Cardiac fibroblast (primary cell): Measurements from ENCODE around the gene RTL10.
A peak's percentile ranks its signal among the peaks of the same experiment; 100 is the strongest.
"Not testable (repeated sequence)": the region's sequence is repeated elsewhere in the genome, so short reads cannot be mapped to it uniquely, and the experiment has no call there.

Experiments used
- DNase-seq, 2 donors: peaks; one replicate each; pipeline versions ENCODE4 v3.0.0 to v3.0.0-alpha.2; 2010; ENCODE audit warnings: low read depth in 2 of 2
- H3K4me3 ChIP-seq, 2 donors: replicated peaks in 1 of 2; 1 replicate in 1 of 2; 2 replicates in 1 of 2; pipeline ENCODE4 v1.5.1; 2011; ENCODE audit warnings: low read depth in 2 of 2, low read length in 2 of 2, mild to moderate bottlenecking in 2 of 2, moderate library complexity in 1 of 2
- TF ChIP-seq, protein P1 (sequence below): IDR thresholded peaks from one replicate; pipeline ENCODE4 v1.5.1; 2011; ENCODE audit warnings: low read depth, mild to moderate bottlenecking, low read length, inconsistent platforms

Gene RTL10

DNA sequence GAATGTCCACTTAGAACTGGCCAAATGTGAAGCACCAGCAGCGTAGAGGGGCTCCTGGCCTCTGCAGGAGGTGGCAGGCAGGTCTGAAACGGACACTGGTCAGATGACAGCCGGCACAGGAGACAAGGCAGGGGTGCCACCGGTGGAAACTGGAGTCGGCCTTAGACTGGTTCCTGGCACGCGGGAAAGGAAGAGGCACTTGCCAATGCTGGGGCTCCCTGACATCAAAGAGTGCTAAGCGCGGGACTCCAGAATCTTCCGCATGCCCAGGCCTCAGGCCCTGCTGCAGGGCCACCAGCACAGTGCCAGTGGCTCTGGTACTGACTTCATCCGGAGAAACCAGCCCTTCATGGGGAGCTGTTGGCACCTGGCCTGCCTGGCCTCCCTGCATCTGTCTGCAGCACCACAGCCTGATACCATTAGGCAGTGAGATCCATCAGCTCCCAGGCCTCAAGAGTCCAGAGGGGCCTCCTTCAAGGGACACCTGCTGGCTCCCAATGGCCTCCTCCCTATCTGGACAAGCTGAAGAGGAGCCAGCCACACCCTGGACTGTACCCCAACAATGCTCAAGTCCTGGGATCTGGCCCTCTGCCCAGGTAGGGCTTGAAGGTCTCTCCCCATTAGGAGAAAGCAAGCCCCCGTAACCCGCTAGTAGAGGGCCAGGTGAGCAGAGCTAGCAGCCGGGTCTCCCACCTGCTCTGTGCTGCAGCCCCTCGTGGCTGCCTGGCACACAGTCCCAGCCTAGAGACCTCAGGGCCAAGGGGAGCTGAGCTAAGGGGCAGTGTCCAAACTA lies 29.7 kb upstream of the RTL10 start:
- no peak overlapping the region for H3K4me3 ChIP-seq
- no peak for DNase-seq
- TF ChIP-seq, protein P1, sequence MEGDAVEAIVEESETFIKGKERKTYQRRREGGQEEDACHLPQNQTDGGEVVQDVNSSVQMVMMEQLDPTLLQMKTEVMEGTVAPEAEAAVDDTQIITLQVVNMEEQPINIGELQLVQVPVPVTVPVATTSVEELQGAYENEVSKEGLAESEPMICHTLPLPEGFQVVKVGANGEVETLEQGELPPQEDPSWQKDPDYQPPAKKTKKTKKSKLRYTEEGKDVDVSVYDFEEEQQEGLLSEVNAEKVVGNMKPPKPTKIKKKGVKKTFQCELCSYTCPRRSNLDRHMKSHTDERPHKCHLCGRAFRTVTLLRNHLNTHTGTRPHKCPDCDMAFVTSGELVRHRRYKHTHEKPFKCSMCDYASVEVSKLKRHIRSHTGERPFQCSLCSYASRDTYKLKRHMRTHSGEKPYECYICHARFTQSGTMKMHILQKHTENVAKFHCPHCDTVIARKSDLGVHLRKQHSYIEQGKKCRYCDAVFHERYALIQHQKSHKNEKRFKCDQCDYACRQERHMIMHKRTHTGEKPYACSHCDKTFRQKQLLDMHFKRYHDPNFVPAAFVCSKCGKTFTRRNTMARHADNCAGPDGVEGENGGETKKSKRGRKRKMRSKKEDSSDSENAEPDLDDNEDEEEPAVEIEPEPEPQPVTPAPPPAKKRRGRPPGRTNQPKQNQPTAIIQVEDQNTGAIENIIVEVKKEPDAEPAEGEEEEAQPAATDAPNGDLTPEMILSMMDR = no peak

DNA sequence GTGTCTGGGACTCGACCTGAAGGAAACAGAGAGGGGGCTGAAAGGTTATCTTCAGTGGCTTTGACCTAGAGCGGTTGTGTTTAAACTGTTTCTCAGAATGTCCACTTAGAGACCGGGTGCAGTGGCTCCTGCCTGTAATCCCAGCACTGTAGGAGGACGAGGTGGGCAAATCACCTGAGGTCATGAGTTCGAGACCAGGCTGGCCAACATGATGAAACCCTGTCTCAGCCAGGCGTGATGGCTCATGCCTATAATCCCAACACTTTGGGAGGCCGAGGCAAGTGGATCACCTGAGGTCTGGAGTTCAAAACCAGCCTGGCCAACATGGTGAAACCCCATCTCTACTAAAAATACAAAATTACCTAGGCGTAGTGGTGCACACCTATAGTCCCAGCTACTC lies 28.8 kb upstream of the RTL10 start:
- H3K4me3 ChIP-seq, DNase-seq: not testable (repeated sequence)

DNA sequence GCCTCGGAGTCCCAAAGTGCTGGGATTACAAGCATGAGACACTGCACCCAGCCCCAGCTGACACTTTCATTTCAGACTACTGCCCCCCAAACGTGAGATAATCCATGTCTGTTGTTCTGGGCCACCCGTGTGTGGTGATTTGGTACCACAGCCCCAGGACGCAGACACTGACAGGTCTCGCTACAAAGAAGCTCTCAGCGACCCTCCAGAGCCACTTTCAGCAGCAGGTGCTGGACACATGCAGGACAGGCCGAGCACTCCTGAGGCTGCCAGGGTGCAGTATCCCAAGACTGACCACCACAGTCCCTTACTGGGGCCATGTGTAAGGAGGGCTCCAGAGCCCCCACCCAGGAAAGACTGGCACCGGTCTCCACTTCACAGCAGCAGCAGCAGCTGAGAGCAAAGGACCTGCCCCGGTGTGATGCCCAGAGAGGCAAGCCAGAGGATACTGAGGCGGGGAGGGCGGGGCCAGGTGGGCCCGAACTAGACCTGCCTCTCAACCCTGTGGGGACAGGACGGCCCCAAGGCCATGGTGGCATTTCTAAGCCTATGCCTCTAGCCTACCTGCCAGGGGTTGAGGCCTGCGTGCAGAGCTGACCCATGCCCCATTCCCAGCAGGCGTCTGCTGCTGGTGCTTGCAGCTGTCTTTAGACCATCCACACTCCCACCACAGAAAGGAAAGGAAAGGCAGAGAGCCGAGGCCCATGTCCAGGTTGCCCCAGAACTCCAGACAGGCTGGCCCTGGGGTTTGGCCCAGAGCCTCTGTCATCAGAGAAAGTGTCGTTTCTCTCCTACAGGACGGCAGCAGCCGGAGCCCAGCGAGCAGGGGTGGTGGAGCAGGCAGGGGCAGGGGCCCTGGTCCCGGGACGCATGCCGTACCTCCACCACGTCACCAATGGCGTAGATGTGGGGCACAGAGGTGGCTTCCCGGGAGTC lies 28.0 kb upstream of the RTL10 start:
- no peak for DNase-seq
- H3K4me3 ChIP-seq = no peak overlapping the region
- TF ChIP-seq, protein P1 = no peak

DNA sequence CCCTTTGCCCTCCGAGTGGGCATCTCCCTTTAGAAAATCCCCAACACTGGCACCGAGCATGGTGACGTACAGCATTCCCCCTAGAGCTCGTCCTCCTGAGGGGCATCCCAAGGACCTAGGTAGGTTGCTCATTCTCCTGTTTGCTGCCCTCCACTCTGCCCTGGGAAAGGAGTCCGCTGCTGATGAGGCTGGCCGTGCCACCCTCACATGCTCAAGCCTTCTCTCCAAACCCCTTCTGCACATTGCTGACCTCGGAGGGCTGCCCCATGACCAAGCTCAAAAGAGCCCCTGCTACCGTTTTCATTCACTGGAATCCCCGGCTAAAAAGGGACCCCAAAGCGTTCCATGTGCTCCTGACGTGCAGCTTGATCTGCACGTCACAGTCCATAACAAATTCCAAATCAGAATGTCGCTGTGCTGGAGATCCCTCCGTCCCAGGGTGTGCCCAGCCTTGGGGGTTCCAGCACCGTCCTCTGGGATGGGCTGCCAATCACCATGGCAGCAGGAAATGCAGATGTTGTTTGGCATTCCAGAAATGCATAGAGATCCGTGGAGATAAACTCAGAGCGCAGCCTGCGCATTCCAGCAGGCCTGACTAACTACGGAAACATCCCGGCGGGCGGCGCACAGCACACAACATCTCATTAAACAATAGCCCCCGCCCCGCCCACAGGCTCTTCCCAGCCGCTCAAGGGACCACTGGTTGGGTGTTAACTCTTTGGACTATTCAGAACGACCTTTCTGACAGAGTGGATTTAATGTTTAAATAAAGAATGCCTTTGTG lies 26.3 kb upstream of the RTL10 start:
- DNase-seq = peak; percentile 96 to 98
- TF ChIP-seq, protein P1 = no peak
- H3K4me3 ChIP-seq = no peak overlapping the region

DNA sequence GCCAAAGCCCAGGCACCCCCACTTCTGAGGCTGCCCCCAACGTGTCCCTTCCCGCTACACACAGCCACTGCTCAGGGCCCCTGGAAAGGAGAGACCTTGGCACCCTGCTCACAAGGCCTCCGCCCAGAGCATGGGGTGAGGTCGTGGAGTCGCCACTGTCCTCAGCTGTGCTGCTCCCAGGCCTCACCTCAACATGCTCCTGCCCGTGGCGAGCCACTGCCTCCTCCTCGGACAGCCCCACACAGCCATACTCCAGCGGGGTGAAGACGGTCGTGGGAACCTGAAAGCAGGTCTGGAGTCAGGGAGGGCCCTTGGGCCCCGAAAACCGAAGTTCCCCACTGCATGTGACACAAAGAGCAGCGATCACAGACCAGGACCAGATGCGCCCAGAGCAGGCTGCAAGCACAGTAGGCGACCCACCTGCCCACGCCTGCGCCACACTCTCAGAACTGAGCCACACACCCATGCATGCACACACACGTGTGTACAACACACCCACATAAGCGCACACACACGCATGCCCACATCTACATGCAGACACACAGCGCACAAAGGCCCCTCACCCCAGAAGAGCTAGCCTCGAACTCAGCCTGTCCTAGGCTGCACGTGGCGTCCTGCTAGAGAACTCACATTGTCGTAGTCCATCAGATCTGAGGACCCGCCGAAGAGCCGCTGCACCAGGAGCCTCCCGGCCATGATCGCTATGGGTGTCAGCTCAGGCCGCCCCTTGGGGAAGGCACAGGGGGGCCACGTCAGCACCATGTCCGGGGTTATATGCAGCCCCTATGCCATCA lies 25.5 kb upstream of the RTL10 start:
- H3K4me3 ChIP-seq = no peak overlapping the region
- DNase-seq = no peak
- TF ChIP-seq, protein P1 = no peak

DNA sequence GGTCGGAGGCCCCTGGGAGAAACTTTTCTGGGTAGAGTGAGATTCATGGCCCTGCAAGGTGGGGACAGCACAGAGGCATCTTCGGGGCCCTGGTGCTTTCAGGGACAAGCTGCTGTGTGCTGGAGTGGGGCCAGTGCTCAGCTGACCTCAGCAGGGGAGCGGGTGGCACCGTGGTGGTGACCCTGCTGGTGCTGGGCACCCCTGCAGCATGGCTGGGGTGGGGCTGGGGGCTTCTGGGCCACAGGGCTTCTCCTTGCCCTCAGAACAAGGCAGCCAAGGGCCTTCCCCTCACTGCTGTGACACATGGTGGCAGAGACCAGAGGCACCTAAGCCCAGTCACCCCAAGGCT lies 24.9 kb upstream of the RTL10 start:
- H3K4me3 ChIP-seq = no peak overlapping the region
- no peak for DNase-seq
- TF ChIP-seq, protein P1 = no peak
